GM12878 (cell line): ENCODE results near the gene ERC2. TPM values are rescaled to one million over a fixed set of nuclear protein-coding genes. Genes with fewer than 3 reads are reported as not detected.

Experiments used
- ATAC-seq: fragments of 200-7000 bp; cut with Tn5 transposase; 3 replicates; pipeline ENCODE4 v1.9.1; 2020; ENCODE audit warnings: mild to moderate bottlenecking, moderate library complexity
- BruUV-seq: library from RNA; stranded (reverse); fragments of 400-500 nt; replicated peaks from 2 replicates; lab custom pipeline; 2021; lab: Mats Ljungman, UMichigan
- CTCF ChIA-PET: fragments of 300-600 bp; sonication (Branson Sonifier 250); formaldehyde crosslinking; extraction: SDS; loops from one replicate; lab custom pipeline; 2021; ENCODE audit warnings: inconsistent platforms; lab: Yijun Ruan, JAX
- POLR2A ChIA-PET: fragments of 350-600 bp; formaldehyde crosslinking; extraction: SDS; loops from one replicate; lab custom pipeline; 2021; ENCODE audit warnings: inconsistent platforms; lab: Charles Lee
- RAD21 ChIA-PET: fragments of 300-600 bp; sonication (Branson Sonifier 250); formaldehyde crosslinking; loops from one replicate; lab custom pipeline; 2023; ENCODE audit warnings: antibody characterized with exemption; ENCODE audit not compliant: unreplicated experiment; lab: Charles Lee
- SMC1A ChIA-PET: fragments of 300-600 bp; sonication (Branson Sonifier 250); formaldehyde crosslinking; loops from one replicate; lab custom pipeline; 2023; ENCODE audit not compliant: unreplicated experiment, uncharacterized antibody; lab: Charles Lee
- DNase-seq: peaks from one replicate; pipeline ENCODE4 v3.0.0-alpha.2; 2011; ENCODE audit warnings: low read depth, low spot score
- FAIRE-seq: peaks from 3 replicates; lab custom pipeline; 2011; peaks lifted over from hg19 to GRCh38; lab: Jason Lieb, UNC
- H2AFZ ChIP-seq: 2 replicates; pipeline ENCODE4 v1.6.0; 2011; ENCODE audit warnings: low read depth, low read length, control low read depth; ENCODE audit not compliant: control insufficient read depth
- H3K27ac ChIP-seq: 2 replicates; pipeline ENCODE4 v1.5.1; 2011; ENCODE audit warnings: control low read depth; ENCODE audit not compliant: control insufficient read depth, insufficient read depth
- H3K27me3 ChIP-seq, 2 experiments: replicated peaks in 1 of 2; 2 replicates each; pipeline versions ENCODE4 v1.6.0 to v1.6.1; 2011; ENCODE audit warnings: low read length in 1 of 2; ENCODE audit not compliant: control insufficient read depth in 2 of 2, insufficient read depth in 2 of 2
- H3K36me3 ChIP-seq, 2 experiments: 2 replicates each; pipeline ENCODE4 v1.5.1; 2011; ENCODE audit warnings: low read length in 1 of 2; ENCODE audit not compliant: control insufficient read depth in 2 of 2, insufficient read depth in 2 of 2
- H3K4me1 ChIP-seq: 2 replicates; pipeline ENCODE4 v1.6.1; 2011; ENCODE audit warnings: mild to moderate bottlenecking, low read length, moderate library complexity, mixed read lengths; ENCODE audit not compliant: control insufficient read depth, insufficient read depth
- H3K4me2 ChIP-seq: 2 replicates; pipeline ENCODE4 v1.6.0; 2011; ENCODE audit warnings: control low read depth; ENCODE audit not compliant: control insufficient read depth, insufficient read depth
- H3K4me3 ChIP-seq: fragments of 200-600 bp; sonication (generic); 2 replicates; pipeline ENCODE4 v1.5.1; 2016
- H3K79me2 ChIP-seq: 2 replicates; pipeline ENCODE4 v1.6.0; 2011; ENCODE audit warnings: low read length; ENCODE audit not compliant: control insufficient read depth, insufficient read depth
- H3K9ac ChIP-seq: 2 replicates; pipeline ENCODE4 v1.8.0; 2011; ENCODE audit warnings: low read length, control low read depth, mixed read lengths; ENCODE audit not compliant: control insufficient read depth, insufficient read depth
- H3K9me3 ChIP-seq: replicated peaks from 3 replicates; pipeline ENCODE4 v1.5.1; 2011; ENCODE audit warnings: mild to moderate bottlenecking, low read length; ENCODE audit not compliant: control insufficient read depth, insufficient read depth
- H4K20me1 ChIP-seq: 2 replicates; pipeline ENCODE4 v1.6.0; 2011; ENCODE audit not compliant: control insufficient read depth, insufficient read depth
- ATF2 ChIP-seq: IDR thresholded peaks from 2 replicates; pipeline ENCODE4 v1.6.1; 2012; ENCODE audit warnings: low read length, inconsistent platforms
- BHLHE40 ChIP-seq, 2 experiments: fragments of 450-650 bp in 1 of 2; IDR thresholded peaks; 2 replicates each; pipeline ENCODE4 v1.6.1; 2011 to 2017; ENCODE audit warnings: low read depth in 2 of 2, borderline replicate concordance in 1 of 2, improper control_type of control experiment in 1 of 2, low read length in 1 of 2, mild to moderate bottlenecking in 1 of 2
- CHD2 ChIP-seq: IDR thresholded peaks from 2 replicates; pipeline ENCODE4 v1.6.1; 2011; ENCODE audit warnings: low read depth, low read length, improper control_type of control experiment, borderline replicate concordance
- EGR1 ChIP-seq, 2 experiments: IDR thresholded peaks; 1 replicate in 1 of 2; 2 replicates in 1 of 2; pipeline ENCODE4 v1.6.1; 2011 to 2012; ENCODE audit warnings: low read depth in 2 of 2, low read length in 2 of 2, borderline replicate concordance in 1 of 2, mild to moderate bottlenecking in 1 of 2, moderate library complexity in 1 of 2
- IKZF2 ChIP-seq, 2 experiments: fragments of 450-650 bp; IDR thresholded peaks; 2 replicates each; pipeline ENCODE4 v1.6.1; 2017; ENCODE audit warnings: mild to moderate bottlenecking in 2 of 2, moderate library complexity in 2 of 2
- MEF2A ChIP-seq: IDR thresholded peaks from 2 replicates; pipeline ENCODE4 v1.6.1; 2011; ENCODE audit warnings: low read depth, mild to moderate bottlenecking, low read length, moderate library complexity; ENCODE audit not compliant: insufficient read depth
- NBN ChIP-seq: fragments of 450-650 bp; IDR thresholded peaks from 2 replicates; pipeline ENCODE4 v1.6.1; 2016
- TARDBP ChIP-seq: IDR thresholded peaks from 2 replicates; pipeline ENCODE4 v1.6.1; 2016; ENCODE audit warnings: borderline replicate concordance
- TCF12 ChIP-seq: IDR thresholded peaks from 2 replicates; pipeline ENCODE4 v1.6.1; 2011; ENCODE audit warnings: low read depth, mild to moderate bottlenecking, low read length
- WGBS: methylation state at CpG from one replicate; pipeline ENCODE4 v1.1.6; 2016; ENCODE audit warnings: low lambda C conversion rate; ENCODE audit not compliant: insufficient replicate concordance, insufficient coverage; ENCODE audit errors: missing lambda C conversion rate; 5-methylcytosine and 5-hydroxymethylcytosine counted together
- in situ Hi-C: fragments of 300-500 bp; cut with MboI; formaldehyde crosslinking; loops from 9 replicates; pipeline ENCODE4 v1.14.3; 2018; ENCODE audit warnings: mixed read lengths
- intact Hi-C: fragments of 100-400 bp; cut with micrococcal nuclease; formaldehyde crosslinking; loops from one replicate; pipeline ENCODE4 v1.14.2; 2022; ENCODE audit not compliant: unreplicated experiment
- polyA plus RNA-seq, 11 experiments: library from polyadenylated mRNA; depleted of rRNA in 4 of 11; unstranded in 6 of 11; stranded (reverse) in 5 of 11; fragments of >200 nt; fragmentation: Nextera tagmentation in 4 of 11; fragmentation: Illumina TruSeq in 1 of 11; extraction: Ambion mirVana in 4 of 11; extraction: Trizol in 1 of 11; gene quantifications; 1 replicate in 1 of 11; 2 replicates in 10 of 11; pipeline versions ENCODE4 v1.2.1 to v1.2.3, GENCODE V29; 2011 to 2016; ENCODE audit warnings: inconsistent platforms in 2 of 11, missing spikeins in 2 of 11, low read depth in 1 of 11
- total RNA-seq, 4 experiments: library from RNA; depleted of rRNA in 3 of 4; stranded (reverse); fragments of >200 nt in 3 of 4; fragmentation: Illumina TruSeq in 1 of 4; extraction: Trizol in 1 of 4; gene quantifications; 2 replicates each; pipeline versions ENCODE4 v1.2.1 to v1.2.3, GENCODE V29; 2013 to 2021

The ERC2 gene
- total and polyA plus RNA-seq, 10 of the 15 experiments (the other 5 are each of a cell fraction or from before 2014, with no cell fraction given) = 0.06 to 1.4 (median 0.12) TPM; not detected in 3

- ChIA-PET SMC1A (no interaction called here), POLR2A (no interaction called here), CTCF (no interaction called here), RAD21 (no interaction called here)
- Histone ChIP-seq H3K27me3 (peaks cover 0 to 2% of the 10 kb centered on the region in 2 experiments; a peak in 1 of 4 replicates), H3K36me3 (no peaks in the 10 kb centered on the region), H3K4me1 (peaks cover 13% of the 10 kb centered on the region), H3K27ac (no peak overlapping the region), H3K9ac (no peak overlapping the region), H3K79me2 (no peaks in the 10 kb centered on the region), H4K20me1 (no peaks in the 10 kb centered on the region), H3K4me2 (no peak overlapping the region), H3K9me3 (no peaks in the 10 kb centered on the region), H2AFZ (no peak overlapping the region), H3K4me3 (no peak overlapping the region)
- FAIRE-seq (no peak), DNase-seq (no peak), ATAC-seq (no peak)
- in situ Hi-C loops (no loop called here), intact Hi-C loops (no loop called here)
- no TSS peak for BruUV-seq
- 63% methylated on average over 4 of the region's 4 CpGs for WGBS
- no peak for TF ChIP-seq ATF2
- TF ChIP-seq NBN = no peak
- TF ChIP-seq TARDBP = no peak
- TF ChIP-seq MEF2A = no peak
- TF ChIP-seq TCF12 = no peak
- no peak for TF ChIP-seq IKZF2 (IDR thresholded peaks at IDR 0.05)
Observed at GRCh38 chr3:56288258-56288657, 180.0 kb downstream of the ERC2 start.

- ChIA-PET RAD21 (no interaction called here), SMC1A (no interaction called here), POLR2A (no interaction called here), CTCF (no interaction called here)
- H3K9ac ChIP-seq = no peak overlapping the region
- ATAC-seq = no peak
- DNase-seq = no peak
- no peak overlapping the region for H3K27ac ChIP-seq
- H3K4me3 ChIP-seq = no peak overlapping the region
- H3K4me1 ChIP-seq = no peaks in the 10 kb centered on the region
- H3K36me3 ChIP-seq = no peaks in the 10 kb centered on the region
- no TSS peak for BruUV-seq
- H3K4me2 ChIP-seq = no peak overlapping the region
- peaks cover 0 to 2% of the 10 kb centered on the region in 2 experiments; a peak in 2 of 4 replicates for H3K27me3 ChIP-seq
- intact Hi-C loops = no loop called here
- H3K9me3 ChIP-seq = no peaks in the 10 kb centered on the region; the same call in 2 of the 3 replicates
- H4K20me1 ChIP-seq = no peaks in the 10 kb centered on the region
- no peak for FAIRE-seq
- in situ Hi-C loops = no loop called here
- H3K79me2 ChIP-seq = no peaks in the 10 kb centered on the region
- no peak overlapping the region for H2AFZ ChIP-seq
- TF ChIP-seq BHLHE40 (IDR thresholded peaks at IDR 0.05; ENCODE audit: borderline replicate concordance in 1 of 2, low read depth in 2 of 2, low read length in 1 of 2) = no peak
- no peak for TF ChIP-seq CHD2
- TF ChIP-seq TCF12 = no peak
- TF ChIP-seq EGR1 (IDR thresholded peaks at IDR 0.05; ENCODE audit: borderline replicate concordance in 1 of 2, low read depth in 2 of 2, low read length in 2 of 2) = no peak
Observed at GRCh38 chr3:56282341-56282740, 185.9 kb downstream of the ERC2 start.
